Spleen (tissue), 11 donors: ENCODE data around the gene SDCBP2. TPM values are rescaled to one million over a fixed set of nuclear protein-coding genes. Genes with fewer than 3 reads are reported as not detected.
A peak's percentile ranks its signal among the peaks of the same experiment; 100 is the strongest.

Experiments
- DNase-seq: peaks from one replicate; pipeline ENCODE4 v3.0.0-alpha.2; 2020
- H3K27ac ChIP-seq, 8 donors: fragments of 200-600 bp; sonication (generic) in 7 of 8; 1 replicate in 4 of 8; 2 replicates in 4 of 8; pipeline versions ENCODE4 v1.5.0 to v1.8.0; 2016 to 2021; ENCODE audit warnings: inconsistent platforms in 4 of 8, mild to moderate bottlenecking in 4 of 8, moderate library complexity in 1 of 8
- H3K27me3 ChIP-seq, 7 donors: fragments of 200-600 bp; sonication (generic) in 6 of 7; replicated peaks in 1 of 7; 1 replicate in 4 of 7; 2 replicates in 3 of 7; pipeline versions ENCODE4 v1.5.0 to v1.8.0; 2016 to 2021; ENCODE audit warnings: inconsistent platforms in 3 of 7, mild to moderate bottlenecking in 1 of 7
- H3K36me3 ChIP-seq, 6 donors: fragments of 200-600 bp; sonication (generic) in 5 of 6; 1 replicate in 4 of 6; 2 replicates in 2 of 6; pipeline versions ENCODE4 v1.5.0 to v1.8.0; 2016 to 2021; ENCODE audit warnings: inconsistent platforms in 2 of 6
- H3K4me1 ChIP-seq, 6 donors: fragments of 200-600 bp; sonication (generic) in 5 of 6; 1 replicate in 3 of 6; 2 replicates in 3 of 6; pipeline versions ENCODE4 v1.5.0 to v1.8.0; 2016 to 2021; ENCODE audit warnings: inconsistent platforms in 3 of 6
- H3K4me3 ChIP-seq, 8 donors: fragments of 200-600 bp; sonication (generic) in 7 of 8; 1 replicate in 4 of 8; 2 replicates in 4 of 8; pipeline versions ENCODE4 v1.5.0 to v1.8.0; 2016 to 2021; ENCODE audit warnings: inconsistent platforms in 4 of 8, mild to moderate bottlenecking in 4 of 8, moderate library complexity in 2 of 8
- H3K9me3 ChIP-seq, 8 donors: fragments of 200-600 bp; sonication (generic) in 7 of 8; 1 replicate in 4 of 8; 2 replicates in 4 of 8; pipeline versions ENCODE4 v1.5.0 to v1.8.0; 2016 to 2021; ENCODE audit warnings: inconsistent platforms in 4 of 8
- CTCF ChIP-seq, 11 experiments: fragments of 200-600 bp in 7 of 11; fragments of 450-650 bp in 4 of 11; sonication (generic) in 4 of 11; IDR thresholded peaks in 8 of 11; conservative IDR thresholded peaks in 3 of 11; 1 replicate in 7 of 11; 2 replicates in 4 of 11; pipeline versions ENCODE4 v1.4.0 to v1.8.0; 2016 to 2021; ENCODE audit warnings: antibody characterized with exemption in 11 of 11, inconsistent platforms in 4 of 11, mild to moderate bottlenecking in 1 of 11
- POLR2A ChIP-seq, 3 donors: fragments of 450-650 bp; IDR thresholded peaks; one replicate each; pipeline ENCODE4 v1.5.1; 2017; ENCODE audit warnings: antibody characterized with exemption in 3 of 3, mild to moderate bottlenecking in 1 of 3
- POLR2AphosphoS5 ChIP-seq, 3 donors: sonication (generic); formaldehyde crosslinking; IDR thresholded peaks; one replicate each; pipeline ENCODE4 v1.5.1; 2017; ENCODE audit warnings: antibody characterized with exemption in 3 of 3
- WGBS, 5 donors: extraction: QIAGEN DNeasy Blood & Tissue Kit in 3 of 5; methylation state at CpG; one replicate each; pipeline versions ENCODE4 v1.1.5 to v1.1.7; 2013 to 2018; 5-methylcytosine and 5-hydroxymethylcytosine counted together
- intact Hi-C: fragments of 100-400 bp; cut with DNase I; formaldehyde crosslinking; loops from one replicate; pipeline ENCODE4 v1.15.0; 2023; ENCODE audit warnings: low total_unique reads
- polyA plus RNA-seq, 3 donors: library from polyadenylated mRNA; stranded (reverse); fragments of 200-250 nt; gene quantifications; one replicate each; pipeline ENCODE4 v1.2.1, GENCODE V29; 2013
- total RNA-seq, 7 donors: library from RNA; depleted of rRNA in 3 of 7; stranded (reverse); fragments of >200 nt in 3 of 7; fragmentation: NEBNext Ultra II Directional in 4 of 7; extraction: Animal tissue kit (Norgen Biotek cat#: 25700) in 4 of 7; gene quantifications; one replicate each; pipeline versions ENCODE4 v1.1.0 to v1.2.1, GENCODE V29; 2016 to 2021
- donor health status: healthy with polysubstance abuse.
- donor health status: DM: no; HTN: no; CAD: no; lungs with moderate emphysema.
- donor health status: DM: no; HTN: no; CAD: no.
- donor health status: Bipolar disorder and iron deficiency.
- donor health status: healthy.
- donor health status: DM: no; HTN: no; CAD: no.
- donor health status: DM: yes; HTN: yes; CAD: no.

The SDCBP2 gene
- total and polyA plus RNA-seq, 10 donors: 2.0 to 7.1 (median 3.3) TPM

GRCh38 chr20:1325173-1326030 lies 3.5 kb downstream of the SDCBP2 start:
- Histone ChIP-seq H3K36me3 (peaks cover 0 to 9% (median 0%) of the 10 kb centered on the region in 6 donors), H3K27me3 (no peaks in the 10 kb centered on the region), H3K9me3 (no peaks in the 10 kb centered on the region), H3K27ac (peak overlapping the region; percentile 94 to 99 (median 97)), H3K4me3 (peak overlapping the region; percentile 59 to 90 (median 76)), H3K4me1 (peaks cover 39 to 80% (median 67%) of the 10 kb centered on the region in 6 donors)
- TF ChIP-seq POLR2AphosphoS5 (IDR thresholded peaks at IDR 0.05): peak; percentile 96 to 97 (median 96)
- peak; percentile 27 to 66 (median 52) for TF ChIP-seq CTCF (IDR thresholded peaks at IDR 0.05 in 8 of 11, conservative IDR thresholded peaks at IDR 0.05 in 3 of 11)
- peak; percentile 5 to 78 (median 62) for TF ChIP-seq POLR2A (IDR thresholded peaks at IDR 0.05)
- WGBS, 5 donors: 0 to 1% (median 1%) methylated on average over 41 to 56 of the region's 56 CpGs
- intact Hi-C loops: loop anchor here (5.0 kb wide), 1 partner anchor 67 kb away; the partner anchor contains the start of gene FKBP1A
- peak; percentile 99 for DNase-seq

GRCh38 chr20:1324598-1325172 lies 4.3 kb downstream of the SDCBP2 start:
- DNase-seq: peak; percentile 69
- intact Hi-C loops: loop anchor here (5.0 kb wide), 1 partner anchor 68 kb away; the partner anchor contains the start of gene FKBP1A
- 17 to 28% (median 21%) methylated on average over 15 of the region's 15 CpGs for WGBS, 5 donors

GRCh38 chr20:1323830-1324597 lies 4.9 kb downstream of the SDCBP2 start:
- DNase-seq: peak; percentile 64
- no peaks in the 10 kb centered on the region for H3K9me3 ChIP-seq
- H3K36me3 ChIP-seq: peaks cover 0 to 8% (median 0%) of the 10 kb centered on the region in 6 donors
- H3K27me3 ChIP-seq: no peaks in the 10 kb centered on the region
- peak overlapping the region in 1 of 8 donors; percentile 72 for H3K4me3 ChIP-seq
- intact Hi-C loops: no loop called here
- 81 to 89% (median 86%) methylated on average over 12 of the region's 12 CpGs for WGBS, 5 donors
- TF ChIP-seq CTCF (IDR thresholded peaks at IDR 0.05 in 8 of 11, conservative IDR thresholded peaks at IDR 0.05 in 3 of 11): no peak
- TF ChIP-seq POLR2A (IDR thresholded peaks at IDR 0.05): no peak
- no peak for TF ChIP-seq POLR2AphosphoS5 (IDR thresholded peaks at IDR 0.05)
- peaks cover 28 to 66% (median 53%) of the 10 kb centered on the region in 6 donors for H3K4me1 ChIP-seq
- H3K27ac ChIP-seq: peak overlapping the region in 7 of 8 donors; percentile 94 to 99 (median 97)

More at GRCh38 chr20:1324598-1325172, 4.3 kb downstream of the SDCBP2 start:
- Histone ChIP-seq H3K27ac (peak overlapping the region; percentile 94 to 99 (median 97)), H3K36me3 (peaks cover 0 to 9% (median 0%) of the 10 kb centered on the region in 6 donors), H3K4me3 (peak overlapping the region; percentile 59 to 90 (median 76)), H3K9me3 (no peaks in the 10 kb centered on the region), H3K4me1 (peaks cover 33 to 73% (median 60%) of the 10 kb centered on the region in 6 donors), H3K27me3 (no peaks in the 10 kb centered on the region)
- TF ChIP-seq POLR2A (IDR thresholded peaks at IDR 0.05): no peak
- TF ChIP-seq CTCF (IDR thresholded peaks at IDR 0.05 in 8 of 11, conservative IDR thresholded peaks at IDR 0.05 in 3 of 11): no peak
